HG03135 (cell line): Measurements from ENCODE around the gene GNG4.

Source experiments
- ATAC-seq: cut with Tn5 transposase; IDR thresholded peaks from one replicate; pipeline ENCODE4 v1.9.1; 2021; ENCODE audit warnings: mild to moderate bottlenecking, moderate library complexity; ENCODE audit not compliant: unreplicated experiment

GNG4 gene

DNA sequence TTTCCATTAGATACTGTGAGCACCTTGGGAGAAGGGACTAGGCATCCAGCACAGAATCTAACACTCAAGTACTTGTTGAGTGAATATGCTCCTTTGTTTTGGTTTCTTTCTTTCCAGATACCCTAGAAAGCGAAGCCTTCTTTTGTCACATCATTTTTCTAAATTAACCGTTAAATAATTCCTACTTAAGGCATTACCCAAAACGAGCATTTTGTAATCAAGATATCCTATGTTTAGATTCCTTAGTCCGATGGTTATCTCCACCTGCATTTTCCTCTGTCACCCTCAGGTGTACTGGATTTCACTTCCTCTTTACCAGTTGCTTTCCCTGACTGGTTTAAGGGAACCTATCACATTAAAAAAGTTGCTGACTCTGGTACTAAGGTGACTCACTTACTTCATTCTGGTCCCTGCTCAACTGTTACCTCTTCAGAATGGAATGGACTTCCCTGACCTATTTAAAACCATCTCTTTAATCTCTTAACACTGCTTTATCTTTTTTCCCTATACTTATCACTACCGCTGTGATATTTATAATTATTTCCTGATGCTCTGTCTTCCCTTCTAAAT, 148.5 kb downstream of the GNG4 start:
- ATAC-seq = no peak
